ENCODE measurements around the gene ITFG2.

GRCh38 chr12:2793561-2793960, 18.9 kb upstream of the ITFG2 start:
- TF ChIP-seq CTCF (IDR thresholded peaks at IDR 0.05; ENCODE audit: low read depth, low read length) (no peak), EZH2phosphoT487 (IDR thresholded peaks at IDR 0.05; ENCODE audit: low read depth) (no peak)

Measured in OCI-LY3 (cell line).